ENCODE data around the gene TMEM100. TPM values are rescaled to one million over a fixed set of nuclear protein-coding genes. Genes with fewer than 3 reads are reported as not detected.

TMEM100 gene
- total and polyA plus RNA-seq, 2 of the 8 experiments (the other 6 are each of a cell fraction or from before 2014, with no cell fraction given): 0.36 to 0.48 TPM

DNA sequence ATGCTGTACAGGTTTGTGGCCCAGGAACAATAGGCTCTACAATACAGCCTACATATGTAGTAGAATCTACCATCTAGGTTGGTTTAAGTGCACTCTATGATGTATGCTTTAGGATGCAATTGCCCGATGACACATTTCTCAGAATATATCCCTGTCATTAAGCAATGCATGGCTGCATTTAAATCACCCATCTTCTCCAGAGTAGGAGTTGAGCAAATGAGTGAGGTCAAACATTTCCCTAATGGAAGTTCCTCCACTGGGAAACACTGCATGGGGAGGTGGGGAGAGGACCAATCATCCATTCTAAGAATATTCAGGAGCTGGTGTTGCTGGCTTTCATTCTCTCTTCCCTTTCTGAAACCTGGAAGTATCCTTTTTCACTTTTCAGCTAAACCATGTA lies 26.2 kb upstream of the TMEM100 start:
- H4K91ac ChIP-seq (replicated peaks; ENCODE audit: insufficient read length, low read length): no peak overlapping the region
- H4K8ac ChIP-seq (ENCODE audit: extremely low read depth, insufficient read depth, low read length): no peak overlapping the region
- no peak overlapping the region for H2BK20ac ChIP-seq (ENCODE audit: low read length)
- H2BK120ac ChIP-seq (replicated peaks; ENCODE audit: low read depth, low read length): no peak overlapping the region
- no peak overlapping the region for H2BK5ac ChIP-seq (ENCODE audit: low read depth, low read length)
- FAIRE-seq (no peak), DNase-seq (ENCODE audit: low read depth in 1 of 2, low spot score in 2 of 2) (no peak)
- H3K23ac ChIP-seq (ENCODE audit: insufficient read length): no peak overlapping the region
- H3K36me3 ChIP-seq (ENCODE audit: control insufficient read depth in 2 of 4, insufficient read depth in 4 of 4, low read length in 3 of 4): no peaks in the 10 kb centered on the region
- H3K27me3 ChIP-seq (replicated peaks in 1 of 4; ENCODE audit: control insufficient read depth in 3 of 4, extremely low read depth in 1 of 4, insufficient read depth in 3 of 4, low read length in 3 of 4): no peaks in the 10 kb centered on the region
- no peak overlapping the region for H2BK15ac ChIP-seq (ENCODE audit: low read length)
- no peak overlapping the region for H3K56ac ChIP-seq (replicated peaks; ENCODE audit: insufficient read length, low read depth, low read length)
- ChIA-PET CTCF (ENCODE audit: partially characterized antibody) (interaction anchor here (0.6 to 2.6 kb wide), 4 partner anchors 14 to 461 kb away, joined by 3 to 10 read pairs (median 6); no protein-coding TSS in a partner anchor), POLR2A (ENCODE audit: partially characterized antibody) (no interaction called here)
- H3K27ac ChIP-seq (ENCODE audit: low read depth, low read length): no peak overlapping the region
- no peak overlapping the region for H3K4me3 ChIP-seq (ENCODE audit: extremely low read depth in 1 of 4, insufficient read depth in 2 of 4, low read depth in 3 of 4, low read length in 4 of 4)
- peaks cover 2 to 7% (median 3%) of the 10 kb centered on the region in 4 experiments; a peak in 2 of 7 replicates for H3K4me1 ChIP-seq (replicated peaks in 1 of 4; ENCODE audit: control insufficient read depth in 3 of 4, insufficient read depth in 4 of 4, low read length in 3 of 4)
- H3K23me2 ChIP-seq (ENCODE audit: low read depth, low read length): no peaks in the 10 kb centered on the region
- no peak overlapping the region for H3K9ac ChIP-seq (replicated peaks in 1 of 4; ENCODE audit: extremely low read depth in 1 of 4, low read depth in 3 of 4, low read length in 3 of 4)
- no peak overlapping the region for H3K4ac ChIP-seq (replicated peaks; ENCODE audit: insufficient read length, low read depth, low read length)
- no peak overlapping the region for H3K18ac ChIP-seq (ENCODE audit: extremely low read depth, low read length)
- H3K79me2 ChIP-seq (ENCODE audit: control insufficient read depth in 1 of 2, insufficient read depth in 2 of 2, low read length in 2 of 2): peaks cover 0 to 3% of the 10 kb centered on the region in 2 experiments; a peak in 1 of 4 replicates
- H2BK12ac ChIP-seq (ENCODE audit: low read depth, low read length): no peak overlapping the region
- no peaks in the 10 kb centered on the region for H4K20me1 ChIP-seq (replicated peaks in 1 of 2; ENCODE audit: control insufficient read depth in 1 of 2, insufficient read depth in 2 of 2, low read length in 2 of 2)
- 100% methylated on average over 1 of the region's 1 CpG; no CpG with 5 or more reads in 1 of the 2 experiments for WGBS, 2 experiments (ENCODE audit: extremely low coverage in 1 of 2, insufficient coverage in 1 of 2, insufficient read length in 1 of 2, insufficient replicate concordance in 2 of 2, low coverage in 1 of 2, low lambda C conversion rate in 2 of 2, missing lambda C conversion rate in 1 of 2)
- 0 out of 2 replicates have a peak overlapping the region, but pooled peaks have one; percentile 26 for H2AFZ ChIP-seq (ENCODE audit: low read length)
- H3K4me2 ChIP-seq (ENCODE audit: insufficient read depth in 1 of 2, low read depth in 2 of 2, low read length in 2 of 2): no peak overlapping the region
- H3K9me3 ChIP-seq (ENCODE audit: insufficient read depth in 2 of 2, low read depth in 1 of 2, low read length in 1 of 2): no peaks in the 10 kb centered on the region
- H4K5ac ChIP-seq (ENCODE audit: insufficient read length, low read depth, low read length): no peak overlapping the region
- no peaks in the 10 kb centered on the region for H3K79me1 ChIP-seq (ENCODE audit: low read depth, low read length)
- no peak overlapping the region for H3K14ac ChIP-seq (ENCODE audit: insufficient read length)
- TF ChIP-seq BCL11A (IDR thresholded peaks at IDR 0.05; ENCODE audit: low read depth in 2 of 2, low read length in 2 of 2): no peak
- TF ChIP-seq TEAD4 (IDR thresholded peaks at IDR 0.05; ENCODE audit: low read depth, low read length): no peak
- no peak for TF ChIP-seq PHF8 (conservative IDR thresholded peaks at IDR 0.05; ENCODE audit: low read depth, low read length)
- TF ChIP-seq EP300 (IDR thresholded peaks at IDR 0.05; ENCODE audit: borderline replicate concordance in 1 of 2, low read depth in 2 of 2, low read length in 2 of 2): no peak
- TF ChIP-seq CEBPB (IDR thresholded peaks at IDR 0.05; ENCODE audit: low read depth, low read length): no peak
- no peak for TF ChIP-seq CHD2 (IDR thresholded peaks at IDR 0.05; ENCODE audit: low read length)
- no peak for TF ChIP-seq SIN3A (conservative IDR thresholded peaks at IDR 0.05 in 1 of 2, IDR thresholded peaks at IDR 0.05 in 1 of 2; ENCODE audit: low read depth in 1 of 2, low read length in 2 of 2)
- TF ChIP-seq SIX5 (IDR thresholded peaks at IDR 0.05; ENCODE audit: low read depth, low read length): no peak
- no peak for TF ChIP-seq CTCF (IDR thresholded peaks at IDR 0.05; ENCODE audit: control extremely low read depth in 1 of 3, insufficient read depth in 1 of 3, low read depth in 1 of 3, low read length in 3 of 3)
- no peak for TF ChIP-seq ASH2L (IDR thresholded peaks at IDR 0.05; ENCODE audit: low read length)
- no peak for TF ChIP-seq POU5F1 (IDR thresholded peaks at IDR 0.05; ENCODE audit: low read depth, low read length)
- TF ChIP-seq KDM4A (IDR thresholded peaks at IDR 0.05; ENCODE audit: low read depth, low read length, severe bottlenecking): no peak
- no peak overlapping the region for H2AK5ac ChIP-seq (ENCODE audit: low read depth, low read length)

All from H1 (cell line).